ENCODE measurements around the gene GPRC5A. TPM values are rescaled to one million over a fixed set of nuclear protein-coding genes. Genes with fewer than 3 reads are reported as not detected.

GPRC5A gene
- total RNA-seq, 5 donors from 2014 or later (not counting 1 experiment from before 2014, with no cell fraction given): 0.28 to 2.0 (median 1.4) TPM; not detected in 1

GRCh38 chr12:12939888-12940287 is 48.5 kb downstream of the GPRC5A start:
- Histone ChIP-seq H3K27me3 (replicated peaks in 1 of 2; ENCODE audit: control insufficient read depth in 2 of 2, extremely low read depth in 1 of 2, insufficient read depth in 2 of 2, low read length in 1 of 2) (peaks cover 0 to 3% of the 10 kb centered on the region in 2 experiments), H3K27ac (ENCODE audit: low read length) (no peak overlapping the region), H3K4me1 (ENCODE audit: control insufficient read depth in 1 of 2, extremely low read depth in 1 of 2, insufficient read depth in 2 of 2, low read length in 2 of 2) (no peaks in the 10 kb centered on the region), H3K36me3 (ENCODE audit: control insufficient read depth in 2 of 2, extremely low read depth in 1 of 2, insufficient read depth in 1 of 2, low read length in 1 of 2) (no peaks in the 10 kb centered on the region), H3K4me3 (ENCODE audit: control insufficient read depth in 1 of 2, extremely low read depth in 1 of 2, low read length in 1 of 2) (no peak overlapping the region), H3K9me3 (no peaks in the 10 kb centered on the region)
- WGBS (ENCODE audit: insufficient coverage): no CpG with 5 or more reads among the region's 1 CpG
- ATAC-seq (replicated peaks in 1 of 4) (no peak), DNase-seq (no peak)
- ChIA-PET CTCF (no interaction called here), POLR2A (no interaction called here)
- Mint-ChIP-seq H3K4me3 (no peak overlapping the region), H3K27ac (no peak overlapping the region), H3K4me1 (no peaks in the 10 kb centered on the region), H3K27me3 (peaks cover 0 to 7% of the 10 kb centered on the region in 2 donors), H3K9me3 (no peaks in the 10 kb centered on the region), H3K36me3 (no peaks in the 10 kb centered on the region)

GRCh38 chr12:12941450-12942350 is 50.3 kb downstream of the GPRC5A start:
- H3K4me3 ChIP-seq (ENCODE audit: control insufficient read depth in 1 of 2, extremely low read depth in 1 of 2, low read length in 1 of 2): no peak overlapping the region
- DNase-seq: no peak
- Mint-ChIP-seq H3K27ac (no peak overlapping the region), H3K9me3 (no peaks in the 10 kb centered on the region), H3K4me3 (no peak overlapping the region), H3K36me3 (no peaks in the 10 kb centered on the region), H3K4me1 (no peaks in the 10 kb centered on the region), H3K27me3 (peaks cover 0 to 15% of the 10 kb centered on the region in 2 donors)
- 73% methylated on average over 2 of the region's 10 CpGs for WGBS (ENCODE audit: insufficient coverage)
- H3K4me1 ChIP-seq (ENCODE audit: control insufficient read depth in 1 of 2, extremely low read depth in 1 of 2, insufficient read depth in 2 of 2, low read length in 2 of 2): no peaks in the 10 kb centered on the region
- no peak overlapping the region for H3K27ac ChIP-seq (ENCODE audit: low read length)
- no peaks in the 10 kb centered on the region for H3K9me3 ChIP-seq
- ATAC-seq (replicated peaks in 1 of 4): no peak
- POLR2A ChIA-PET: no interaction called here
- H3K36me3 ChIP-seq (ENCODE audit: control insufficient read depth in 2 of 2, extremely low read depth in 1 of 2, insufficient read depth in 1 of 2, low read length in 1 of 2): no peaks in the 10 kb centered on the region
- CTCF ChIA-PET: interaction anchor here in 1 of 2 donors (0.6 kb wide), 1 partner anchor 12 kb away, joined by 6 read pairs; no protein-coding TSS in a partner anchor
- peaks cover 0 to 3% of the 10 kb centered on the region in 2 experiments for H3K27me3 ChIP-seq (replicated peaks in 1 of 2; ENCODE audit: control insufficient read depth in 2 of 2, extremely low read depth in 1 of 2, insufficient read depth in 2 of 2, low read length in 1 of 2)

GRCh38 chr12:12943586-12944260 is 52.4 kb downstream of the GPRC5A start:
- no peak for ATAC-seq (replicated peaks in 1 of 4)
- no peaks in the 10 kb centered on the region for H3K36me3 Mint-ChIP-seq

DNA sequence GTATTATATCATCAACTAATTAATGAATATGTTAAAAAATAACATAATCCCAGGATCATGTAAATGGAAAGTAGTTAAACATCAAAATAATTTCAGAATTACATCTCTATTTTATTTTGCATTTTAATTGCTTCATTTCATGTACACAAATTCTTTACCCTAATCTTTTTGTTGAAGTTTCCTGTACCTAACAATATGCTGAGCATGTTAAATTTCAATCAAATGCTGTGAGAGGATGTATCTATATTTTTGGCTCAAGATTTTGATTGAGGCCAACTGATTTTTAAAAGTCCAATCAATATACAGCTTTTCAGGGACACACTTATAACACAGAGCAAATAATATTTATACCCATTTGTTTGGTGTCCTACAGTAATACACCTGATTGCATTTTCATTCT is 54.2 kb downstream of the GPRC5A start:
- Histone ChIP-seq H3K27ac (ENCODE audit: low read length) (no peak overlapping the region), H3K27me3 (replicated peaks in 1 of 2; ENCODE audit: control insufficient read depth in 2 of 2, extremely low read depth in 1 of 2, insufficient read depth in 2 of 2, low read length in 1 of 2) (peaks cover 0 to 11% of the 10 kb centered on the region in 2 experiments), H3K9me3 (no peaks in the 10 kb centered on the region), H3K4me3 (ENCODE audit: control insufficient read depth in 1 of 2, extremely low read depth in 1 of 2, low read length in 1 of 2) (no peak overlapping the region), H3K36me3 (ENCODE audit: control insufficient read depth in 2 of 2, extremely low read depth in 1 of 2, insufficient read depth in 1 of 2, low read length in 1 of 2) (no peaks in the 10 kb centered on the region), H3K4me1 (ENCODE audit: control insufficient read depth in 1 of 2, extremely low read depth in 1 of 2, insufficient read depth in 2 of 2, low read length in 2 of 2) (no peaks in the 10 kb centered on the region)
- H3K9me3 Mint-ChIP-seq: no peaks in the 10 kb centered on the region
- no peaks in the 10 kb centered on the region for H3K4me1 Mint-ChIP-seq
- CTCF ChIA-PET: no interaction called here
- POLR2A ChIA-PET: no interaction called here
- no peak for DNase-seq
- peaks cover 6 to 19% of the 10 kb centered on the region in 2 donors for H3K27me3 Mint-ChIP-seq
- no peak for ATAC-seq (replicated peaks in 1 of 4)
- H3K4me3 Mint-ChIP-seq: no peak overlapping the region
- no peak overlapping the region for H3K27ac Mint-ChIP-seq
- H3K36me3 Mint-ChIP-seq: no peaks in the 10 kb centered on the region

More at GRCh38 chr12:12943586-12944260, 52.4 kb downstream of the GPRC5A start:
- no peak overlapping the region for H3K4me3 ChIP-seq (ENCODE audit: control insufficient read depth in 1 of 2, extremely low read depth in 1 of 2, low read length in 1 of 2)
- peaks cover 0 to 3% of the 10 kb centered on the region in 2 experiments for H3K27me3 ChIP-seq (replicated peaks in 1 of 2; ENCODE audit: control insufficient read depth in 2 of 2, extremely low read depth in 1 of 2, insufficient read depth in 2 of 2, low read length in 1 of 2)
- ChIA-PET POLR2A (no interaction called here), CTCF (interaction anchor here in 1 of 2 donors (0.6 kb wide), 2 partner anchors 42 to 48 kb away, joined by 4 to 7 read pairs; no protein-coding TSS in a partner anchor)
- H3K36me3 ChIP-seq (ENCODE audit: control insufficient read depth in 2 of 2, extremely low read depth in 1 of 2, insufficient read depth in 1 of 2, low read length in 1 of 2): no peaks in the 10 kb centered on the region
- H3K4me3 Mint-ChIP-seq: no peak overlapping the region
- H3K9me3 Mint-ChIP-seq: no peaks in the 10 kb centered on the region
- no peak overlapping the region for H3K27ac Mint-ChIP-seq
- 90% methylated on average over 6 of the region's 8 CpGs for WGBS (ENCODE audit: insufficient coverage)
- H3K27me3 Mint-ChIP-seq: peaks cover 0 to 10% of the 10 kb centered on the region in 2 donors
- H3K4me1 Mint-ChIP-seq: no peaks in the 10 kb centered on the region
- H3K27ac ChIP-seq (ENCODE audit: low read length): no peak overlapping the region
- DNase-seq: no peak
- H3K4me1 ChIP-seq (ENCODE audit: control insufficient read depth in 1 of 2, extremely low read depth in 1 of 2, insufficient read depth in 2 of 2, low read length in 2 of 2): no peaks in the 10 kb centered on the region
- H3K9me3 ChIP-seq: no peaks in the 10 kb centered on the region

- Mint-ChIP-seq H3K4me3 (no peak overlapping the region), H3K27me3 (peaks cover 6 to 19% of the 10 kb centered on the region in 2 donors), H3K4me1 (no peaks in the 10 kb centered on the region), H3K36me3 (no peaks in the 10 kb centered on the region), H3K27ac (no peak overlapping the region), H3K9me3 (no peaks in the 10 kb centered on the region)
- no peaks in the 10 kb centered on the region for H3K36me3 ChIP-seq (ENCODE audit: control insufficient read depth in 2 of 2, extremely low read depth in 1 of 2, insufficient read depth in 1 of 2, low read length in 1 of 2)
- ATAC-seq (replicated peaks in 1 of 4) (no peak), DNase-seq (no peak)
- H3K27me3 ChIP-seq (replicated peaks in 1 of 2; ENCODE audit: control insufficient read depth in 2 of 2, extremely low read depth in 1 of 2, insufficient read depth in 2 of 2, low read length in 1 of 2): peaks cover 0 to 11% of the 10 kb centered on the region in 2 experiments
- H3K4me3 ChIP-seq (ENCODE audit: control insufficient read depth in 1 of 2, extremely low read depth in 1 of 2, low read length in 1 of 2): no peak overlapping the region
- H3K4me1 ChIP-seq (ENCODE audit: control insufficient read depth in 1 of 2, extremely low read depth in 1 of 2, insufficient read depth in 2 of 2, low read length in 2 of 2): no peaks in the 10 kb centered on the region
- WGBS (ENCODE audit: insufficient coverage): 65% methylated on average over 2 of the region's 7 CpGs
- no peaks in the 10 kb centered on the region for H3K9me3 ChIP-seq
- POLR2A ChIA-PET: no interaction called here
- H3K27ac ChIP-seq (ENCODE audit: low read length): no peak overlapping the region
- CTCF ChIA-PET: no interaction called here
These were observed 55.5 kb downstream of the GPRC5A start for GRCh38 chr12:12946686-12947355.

DNA sequence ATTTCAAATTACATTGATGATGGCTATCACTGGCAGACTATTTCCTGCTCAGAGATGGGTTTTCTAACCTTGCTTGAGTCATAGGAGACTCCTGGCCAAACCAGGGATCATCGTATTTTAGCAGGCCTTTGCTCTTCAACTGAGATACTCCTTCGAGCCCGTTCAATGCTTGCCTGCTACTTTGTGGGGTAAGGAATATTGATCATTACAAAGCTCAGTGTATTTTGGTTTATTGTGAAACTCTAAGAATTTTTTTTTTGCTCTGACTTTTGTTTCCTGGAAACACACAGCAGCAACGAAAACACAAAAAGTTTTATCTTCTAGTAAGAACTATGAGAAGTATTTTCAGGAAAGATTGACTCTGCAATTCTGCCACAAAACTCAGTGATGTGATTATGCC is 56.5 kb downstream of the GPRC5A start:
- no peaks in the 10 kb centered on the region for H3K36me3 Mint-ChIP-seq
- H3K4me1 ChIP-seq (ENCODE audit: control insufficient read depth in 1 of 2, extremely low read depth in 1 of 2, insufficient read depth in 2 of 2, low read length in 2 of 2): no peaks in the 10 kb centered on the region
- WGBS (ENCODE audit: insufficient coverage): no CpG with 5 or more reads among the region's 4 CpGs

More for the DNA sequence above, 56.5 kb downstream of the GPRC5A start:
- DNase-seq (no peak), ATAC-seq (replicated peaks in 1 of 4) (no peak)
- Histone ChIP-seq H3K27me3 (replicated peaks in 1 of 2; ENCODE audit: control insufficient read depth in 2 of 2, extremely low read depth in 1 of 2, insufficient read depth in 2 of 2, low read length in 1 of 2) (peaks cover 0 to 11% of the 10 kb centered on the region in 2 experiments), H3K36me3 (ENCODE audit: control insufficient read depth in 2 of 2, extremely low read depth in 1 of 2, insufficient read depth in 1 of 2, low read length in 1 of 2) (no peaks in the 10 kb centered on the region), H3K27ac (ENCODE audit: low read length) (no peak overlapping the region), H3K4me3 (ENCODE audit: control insufficient read depth in 1 of 2, extremely low read depth in 1 of 2, low read length in 1 of 2) (no peak overlapping the region), H3K9me3 (no peaks in the 10 kb centered on the region)
- Mint-ChIP-seq H3K4me3 (no peak overlapping the region), H3K9me3 (no peaks in the 10 kb centered on the region), H3K27ac (no peak overlapping the region), H3K4me1 (no peaks in the 10 kb centered on the region), H3K27me3 (peaks cover 6 to 19% of the 10 kb centered on the region in 2 donors)
- ChIA-PET CTCF (no interaction called here), POLR2A (no interaction called here)

Data from T-cell (primary cell).